ENCODE results near the gene ARID1B. TPM values are rescaled to one million over a fixed set of nuclear protein-coding genes. Genes with fewer than 3 reads are reported as not detected.

Gene ARID1B
- total RNA-seq, 1 donor from 2014 or later: 59.3 TPM

DNA sequence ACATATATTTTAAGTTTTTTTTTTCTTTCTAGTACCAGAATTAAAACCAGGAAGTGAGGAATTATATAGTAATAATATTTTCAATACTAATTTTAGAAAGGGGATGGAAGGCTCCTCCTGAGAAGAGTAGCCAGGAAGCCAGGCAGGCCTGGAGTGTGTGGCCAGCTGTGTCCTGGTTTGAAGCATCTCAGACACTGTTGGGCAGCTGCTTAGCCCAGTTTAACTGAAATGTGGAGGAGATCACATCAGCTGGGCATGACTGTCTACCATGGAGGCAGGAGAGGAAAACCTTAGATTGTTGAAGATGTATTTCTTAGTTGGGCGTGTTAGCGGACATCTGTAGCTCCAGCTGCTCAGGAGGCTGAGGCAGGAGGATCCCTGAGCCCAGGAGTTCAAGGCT, 142.2 kb downstream of the ARID1B start:
- Mint-ChIP-seq H3K4me3 (ENCODE audit: unreplicated experiment) (no peak overlapping the region), H3K36me3 (ENCODE audit: low read depth) (peaks cover 3% of the 10 kb centered on the region), H3K27ac (ENCODE audit: unreplicated experiment) (peak overlapping the region; percentile 81), H3K9me3 (ENCODE audit: low read depth) (no peaks in the 10 kb centered on the region), H3K4me1 (ENCODE audit: low read depth) (peaks cover 47% of the 10 kb centered on the region), H3K27me3 (ENCODE audit: low read depth) (no peaks in the 10 kb centered on the region)
- TF ChIP-seq, protein P1, sequence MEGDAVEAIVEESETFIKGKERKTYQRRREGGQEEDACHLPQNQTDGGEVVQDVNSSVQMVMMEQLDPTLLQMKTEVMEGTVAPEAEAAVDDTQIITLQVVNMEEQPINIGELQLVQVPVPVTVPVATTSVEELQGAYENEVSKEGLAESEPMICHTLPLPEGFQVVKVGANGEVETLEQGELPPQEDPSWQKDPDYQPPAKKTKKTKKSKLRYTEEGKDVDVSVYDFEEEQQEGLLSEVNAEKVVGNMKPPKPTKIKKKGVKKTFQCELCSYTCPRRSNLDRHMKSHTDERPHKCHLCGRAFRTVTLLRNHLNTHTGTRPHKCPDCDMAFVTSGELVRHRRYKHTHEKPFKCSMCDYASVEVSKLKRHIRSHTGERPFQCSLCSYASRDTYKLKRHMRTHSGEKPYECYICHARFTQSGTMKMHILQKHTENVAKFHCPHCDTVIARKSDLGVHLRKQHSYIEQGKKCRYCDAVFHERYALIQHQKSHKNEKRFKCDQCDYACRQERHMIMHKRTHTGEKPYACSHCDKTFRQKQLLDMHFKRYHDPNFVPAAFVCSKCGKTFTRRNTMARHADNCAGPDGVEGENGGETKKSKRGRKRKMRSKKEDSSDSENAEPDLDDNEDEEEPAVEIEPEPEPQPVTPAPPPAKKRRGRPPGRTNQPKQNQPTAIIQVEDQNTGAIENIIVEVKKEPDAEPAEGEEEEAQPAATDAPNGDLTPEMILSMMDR (IDR thresholded peaks at IDR 0.05): no peak
- no peak for DNase-seq (ENCODE audit: low spot score)

DNA sequence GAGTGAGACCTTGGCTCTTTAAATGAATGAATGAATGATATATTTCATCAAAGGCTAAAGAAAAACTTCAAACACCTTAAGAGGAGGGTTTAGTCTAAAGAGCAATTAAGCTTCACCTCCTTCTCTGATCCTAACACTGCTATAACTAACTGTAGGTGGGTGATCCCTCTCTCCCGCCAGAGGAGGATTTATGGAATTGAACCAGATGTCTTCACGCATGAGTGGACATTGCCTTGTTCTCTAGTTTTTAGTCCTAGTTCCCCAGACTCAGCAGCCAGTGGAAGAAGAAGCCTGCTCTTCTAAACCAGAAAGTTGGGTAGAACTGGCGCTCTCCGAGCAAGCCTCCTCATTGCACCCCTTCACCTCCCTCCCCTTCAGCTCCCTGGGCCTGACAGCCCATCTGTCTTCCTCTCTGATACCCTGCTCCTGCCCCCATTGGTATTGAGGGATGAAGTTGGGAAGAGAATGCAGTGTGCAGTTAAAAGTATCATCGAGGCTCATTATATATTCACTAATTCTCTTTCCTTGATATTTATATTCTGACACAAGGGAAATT, 142.7 kb downstream of the ARID1B start:
- Mint-ChIP-seq H3K4me1 (ENCODE audit: low read depth) (peaks cover 47% of the 10 kb centered on the region), H3K27ac (ENCODE audit: unreplicated experiment) (peak overlapping the region; percentile 81), H3K27me3 (ENCODE audit: low read depth) (no peaks in the 10 kb centered on the region), H3K4me3 (ENCODE audit: unreplicated experiment) (no peak overlapping the region), H3K36me3 (ENCODE audit: low read depth) (no peaks in the 10 kb centered on the region), H3K9me3 (ENCODE audit: low read depth) (no peaks in the 10 kb centered on the region)
- TF ChIP-seq, protein P1 (IDR thresholded peaks at IDR 0.05): no peak
- DNase-seq (ENCODE audit: low spot score): no peak

DNA sequence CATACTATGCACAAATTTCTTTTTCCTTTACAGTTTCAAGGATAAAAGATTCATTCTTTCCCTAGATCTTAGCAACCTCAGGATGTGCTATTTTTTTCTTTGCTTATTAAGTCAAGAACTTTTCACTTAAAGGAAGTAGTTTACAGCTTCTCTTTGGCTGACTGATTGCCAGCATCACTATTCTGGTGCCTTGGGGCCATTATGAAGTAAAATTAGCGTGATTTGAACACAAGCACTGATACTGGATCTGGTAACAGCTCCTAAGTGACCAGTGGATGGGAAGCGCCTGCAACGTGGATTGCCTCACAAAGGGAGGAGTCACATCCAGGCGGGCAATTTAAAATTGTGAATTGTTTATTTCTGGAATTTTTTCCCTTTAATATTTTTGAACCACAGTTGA, 147.1 kb downstream of the ARID1B start:
- no peaks in the 10 kb centered on the region for H3K9me3 Mint-ChIP-seq (ENCODE audit: low read depth)
- no peak overlapping the region for H3K4me3 Mint-ChIP-seq (ENCODE audit: unreplicated experiment)
- TF ChIP-seq, protein P1 (IDR thresholded peaks at IDR 0.05): no peak
- peaks cover 1% of the 10 kb centered on the region for H3K36me3 Mint-ChIP-seq (ENCODE audit: low read depth)
- DNase-seq (ENCODE audit: low spot score): no peak
- peaks cover 34% of the 10 kb centered on the region for H3K4me1 Mint-ChIP-seq (ENCODE audit: low read depth)
- H3K27ac Mint-ChIP-seq (ENCODE audit: unreplicated experiment): no peak overlapping the region
- H3K27me3 Mint-ChIP-seq (ENCODE audit: low read depth): no peaks in the 10 kb centered on the region

DNA sequence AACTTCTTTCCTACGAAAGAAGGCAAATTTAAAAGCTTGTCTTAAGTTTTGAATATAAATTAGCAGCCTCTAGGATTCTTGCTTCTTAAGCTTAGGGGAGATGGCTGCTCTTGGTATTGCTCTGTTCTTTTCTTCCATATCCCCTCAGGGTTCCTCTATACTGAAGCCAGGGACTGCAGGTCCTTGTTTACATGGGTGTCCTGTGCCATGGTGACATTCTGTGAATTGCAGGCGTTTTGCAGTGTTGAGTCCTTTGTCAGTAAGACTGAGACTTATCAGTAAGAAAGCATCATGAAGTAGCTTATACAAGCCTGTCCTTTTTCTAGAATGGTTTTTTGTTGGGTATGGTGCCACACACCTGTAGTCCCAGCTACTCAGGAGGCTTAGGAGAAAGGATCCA, 147.8 kb downstream of the ARID1B start:
- Mint-ChIP-seq H3K4me3 (ENCODE audit: unreplicated experiment) (no peak overlapping the region), H3K27ac (ENCODE audit: unreplicated experiment) (no peak overlapping the region), H3K36me3 (ENCODE audit: low read depth) (peaks cover 1% of the 10 kb centered on the region), H3K9me3 (ENCODE audit: low read depth) (no peaks in the 10 kb centered on the region), H3K27me3 (ENCODE audit: low read depth) (no peaks in the 10 kb centered on the region), H3K4me1 (ENCODE audit: low read depth) (peaks cover 31% of the 10 kb centered on the region)
- TF ChIP-seq, protein P1 (IDR thresholded peaks at IDR 0.05): no peak
- DNase-seq (ENCODE audit: low spot score): no peak

DNA sequence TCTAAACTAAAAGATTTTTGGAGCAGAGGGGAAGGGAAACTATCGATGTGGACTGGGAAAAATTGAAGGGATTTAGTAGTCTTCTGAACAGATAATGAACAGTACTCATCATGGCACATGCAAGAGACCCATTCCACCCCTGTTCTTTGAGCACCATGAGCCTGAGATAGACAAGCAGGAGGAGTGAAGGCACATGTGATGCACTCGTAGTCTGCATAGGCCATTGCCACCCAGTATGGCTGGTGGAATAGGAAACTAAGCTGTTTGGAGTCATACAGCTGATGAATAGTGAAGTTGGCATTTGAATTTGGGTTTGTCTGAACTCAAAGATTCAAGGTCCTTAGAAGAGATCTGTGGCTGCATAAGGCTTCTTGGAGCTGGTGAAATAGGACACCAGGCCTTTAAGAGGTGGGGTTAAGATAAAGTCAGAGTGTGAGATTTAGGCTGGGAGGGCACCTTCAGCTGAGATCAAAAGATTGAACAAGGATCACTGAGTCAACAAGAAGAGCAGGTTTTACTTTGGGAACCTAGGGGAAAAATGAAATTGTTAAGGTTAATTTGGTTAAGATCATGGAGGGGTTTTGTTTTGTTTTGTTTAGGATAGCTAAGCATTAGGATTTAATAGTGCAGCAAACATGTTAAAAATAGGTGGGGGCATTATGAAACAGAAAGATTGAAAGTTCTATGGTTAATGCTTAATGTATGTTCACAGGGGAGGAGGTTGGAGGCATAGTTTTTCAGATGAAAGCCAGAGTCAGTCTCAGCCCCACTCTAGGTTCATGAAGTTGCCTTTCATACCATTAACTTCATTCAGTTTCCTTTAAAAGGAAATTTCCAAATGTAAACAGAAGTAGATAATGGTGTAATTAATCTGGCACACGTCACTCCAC, 148.8 kb downstream of the ARID1B start:
- H3K4me3 Mint-ChIP-seq (ENCODE audit: unreplicated experiment): no peak overlapping the region
- peaks cover 1% of the 10 kb centered on the region for H3K36me3 Mint-ChIP-seq (ENCODE audit: low read depth)
- no peak for DNase-seq (ENCODE audit: low spot score)
- TF ChIP-seq, protein P1 (IDR thresholded peaks at IDR 0.05): no peak
- H3K9me3 Mint-ChIP-seq (ENCODE audit: low read depth): no peaks in the 10 kb centered on the region
- no peak overlapping the region for H3K27ac Mint-ChIP-seq (ENCODE audit: unreplicated experiment)
- no peaks in the 10 kb centered on the region for H3K27me3 Mint-ChIP-seq (ENCODE audit: low read depth)
- peaks cover 22% of the 10 kb centered on the region for H3K4me1 Mint-ChIP-seq (ENCODE audit: low read depth)

All from chondrocyte (in vitro differentiated cells).